Cardiac fibroblast (primary cell): ENCODE results near the gene ERBIN.

ENCODE experiments used
- DNase-seq, 2 donors: peaks; one replicate each; pipeline versions ENCODE4 v3.0.0 to v3.0.0-alpha.2; 2010; ENCODE audit warnings: low read depth in 2 of 2
- H3K4me3 ChIP-seq, 2 donors: replicated peaks in 1 of 2; 1 replicate in 1 of 2; 2 replicates in 1 of 2; pipeline ENCODE4 v1.5.1; 2011; ENCODE audit warnings: low read depth in 2 of 2, low read length in 2 of 2, mild to moderate bottlenecking in 2 of 2, moderate library complexity in 1 of 2
- TF ChIP-seq, protein P1 (sequence below): IDR thresholded peaks from one replicate; pipeline ENCODE4 v1.5.1; 2011; ENCODE audit warnings: low read depth, mild to moderate bottlenecking, low read length, inconsistent platforms

Gene ERBIN

DNA sequence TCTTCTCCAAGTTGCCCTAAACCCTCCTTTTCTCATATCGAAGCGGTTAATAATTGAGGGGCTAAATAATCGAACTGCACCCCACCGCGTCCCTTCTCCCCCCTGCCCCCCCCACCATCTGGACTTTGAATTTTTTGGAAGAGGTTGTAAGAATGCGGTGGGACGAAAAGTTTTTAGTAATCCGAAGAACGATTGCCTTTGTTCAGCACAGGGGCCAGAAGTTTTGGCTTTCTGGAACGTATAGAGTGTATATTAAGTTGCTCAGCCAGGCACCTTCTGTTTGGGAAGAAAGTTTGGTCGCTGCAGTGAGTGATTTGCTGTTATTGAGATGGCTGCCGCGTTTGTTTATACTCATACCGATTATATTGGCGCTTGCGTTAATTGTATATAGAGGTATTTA, 518 bp downstream of the ERBIN start:
- TF ChIP-seq, protein P1, sequence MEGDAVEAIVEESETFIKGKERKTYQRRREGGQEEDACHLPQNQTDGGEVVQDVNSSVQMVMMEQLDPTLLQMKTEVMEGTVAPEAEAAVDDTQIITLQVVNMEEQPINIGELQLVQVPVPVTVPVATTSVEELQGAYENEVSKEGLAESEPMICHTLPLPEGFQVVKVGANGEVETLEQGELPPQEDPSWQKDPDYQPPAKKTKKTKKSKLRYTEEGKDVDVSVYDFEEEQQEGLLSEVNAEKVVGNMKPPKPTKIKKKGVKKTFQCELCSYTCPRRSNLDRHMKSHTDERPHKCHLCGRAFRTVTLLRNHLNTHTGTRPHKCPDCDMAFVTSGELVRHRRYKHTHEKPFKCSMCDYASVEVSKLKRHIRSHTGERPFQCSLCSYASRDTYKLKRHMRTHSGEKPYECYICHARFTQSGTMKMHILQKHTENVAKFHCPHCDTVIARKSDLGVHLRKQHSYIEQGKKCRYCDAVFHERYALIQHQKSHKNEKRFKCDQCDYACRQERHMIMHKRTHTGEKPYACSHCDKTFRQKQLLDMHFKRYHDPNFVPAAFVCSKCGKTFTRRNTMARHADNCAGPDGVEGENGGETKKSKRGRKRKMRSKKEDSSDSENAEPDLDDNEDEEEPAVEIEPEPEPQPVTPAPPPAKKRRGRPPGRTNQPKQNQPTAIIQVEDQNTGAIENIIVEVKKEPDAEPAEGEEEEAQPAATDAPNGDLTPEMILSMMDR: no peak
- peak overlapping the region; percentile 79 to 86 for H3K4me3 ChIP-seq
- peak in 1 of 2 donors; percentile 22 for DNase-seq

DNA sequence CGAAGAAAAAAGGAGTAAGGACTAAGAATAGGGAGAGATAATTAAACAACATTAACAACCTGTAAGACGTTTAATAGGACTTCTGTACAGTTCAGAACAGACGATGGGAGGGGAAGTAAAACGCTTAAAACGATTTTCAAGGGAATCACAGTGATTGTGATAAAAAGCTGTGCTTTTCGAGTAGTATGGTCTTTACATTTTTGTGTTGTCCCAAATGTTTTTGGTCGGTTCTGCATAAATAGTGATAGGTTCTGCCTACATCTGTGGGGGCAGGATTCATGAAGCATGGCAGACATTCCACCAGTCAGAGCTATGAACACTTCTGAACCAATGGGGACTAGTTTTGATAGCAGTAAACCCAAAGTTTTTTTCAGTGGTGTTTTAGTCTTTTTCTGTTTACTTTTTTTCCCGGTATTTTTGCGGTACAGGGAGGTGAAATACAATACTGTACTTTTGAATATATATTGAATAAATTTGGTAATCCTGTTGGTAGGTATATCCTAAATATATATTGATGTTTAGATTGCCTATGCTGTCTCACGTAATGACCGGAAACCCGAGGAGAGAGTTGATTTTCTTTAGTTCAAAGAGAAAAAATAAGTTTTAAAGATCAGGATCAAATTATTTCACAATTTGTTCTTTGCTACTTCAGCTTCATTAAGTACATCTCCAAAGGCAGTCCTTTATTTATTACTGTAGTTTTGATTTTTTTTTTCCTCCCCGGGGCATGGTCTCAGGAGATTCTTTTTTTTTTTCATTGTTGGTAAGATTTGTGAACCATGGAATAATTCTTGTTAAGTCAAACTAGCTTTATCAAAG, 1.3 kb downstream of the ERBIN start:
- H3K4me3 ChIP-seq: peak overlapping the region; percentile 79 to 86
- TF ChIP-seq, protein P1: no peak
- DNase-seq: peak; percentile 70 to 73

GRCh38 chr5:65928322-65928752, 2.0 kb downstream of the ERBIN start:
- peak in 1 of 2 donors; percentile 20 for DNase-seq
- H3K4me3 ChIP-seq: peak overlapping the region; percentile 79 to 86
- TF ChIP-seq, protein P1: no peak

DNA sequence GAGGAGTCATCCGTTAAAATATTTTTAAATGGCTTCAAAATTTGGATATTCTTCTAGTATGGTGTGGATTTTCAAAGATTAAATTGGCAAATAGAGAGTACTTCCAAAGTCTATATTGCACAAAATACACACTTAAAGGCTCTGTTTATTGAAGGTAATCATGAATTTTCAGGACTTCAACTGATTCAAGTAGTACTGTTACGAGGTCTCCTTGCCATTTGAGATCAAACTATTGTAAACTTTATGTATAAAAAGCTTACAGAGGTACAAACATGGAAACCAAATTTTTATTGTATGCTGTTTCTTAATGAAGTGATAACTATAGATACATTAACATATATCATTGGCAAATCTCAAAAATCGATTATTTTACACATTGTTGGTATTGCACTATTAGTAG, 2.5 kb downstream of the ERBIN start:
- TF ChIP-seq, protein P1: no peak
- H3K4me3 ChIP-seq: peak overlapping the region; percentile 79 to 86
- DNase-seq: no peak

GRCh38 chr5:65932676-65933075, 6.3 kb downstream of the ERBIN start:
- H3K4me3 ChIP-seq: no peak overlapping the region
- TF ChIP-seq, protein P1: no peak

DNA sequence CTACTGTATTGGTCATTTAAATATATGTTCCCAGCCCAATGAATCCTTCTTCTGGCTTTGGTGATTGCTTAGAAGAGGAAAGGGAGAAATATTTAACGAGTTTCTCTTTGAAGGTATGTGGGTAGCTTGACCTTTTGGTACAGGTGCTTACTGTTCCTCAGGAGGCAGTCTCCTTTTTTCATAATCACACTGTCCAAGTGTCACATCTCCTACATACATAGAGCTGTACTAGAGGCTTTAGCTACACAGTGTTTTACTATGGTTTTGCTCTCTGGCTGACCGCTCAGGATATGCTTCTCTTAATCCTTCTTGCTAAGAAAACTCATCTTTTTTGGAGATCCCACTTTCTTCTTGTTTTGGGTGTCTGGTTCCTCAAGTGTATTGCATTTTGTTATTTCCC, 6.9 kb downstream of the ERBIN start:
- DNase-seq: no peak
- H3K4me3 ChIP-seq: no peak overlapping the region
- TF ChIP-seq, protein P1: no peak

More at GRCh38 chr5:65932676-65933075, 6.3 kb downstream of the ERBIN start:
- no peak for DNase-seq
